Measurements from ENCODE around the gene PFAS. TPM values are rescaled to one million over a fixed set of nuclear protein-coding genes. Genes with fewer than 3 reads are reported as not detected.

The PFAS gene
- total and polyA plus RNA-seq, 2 experiments from 2014 or later: 96.1 to 168 TPM

DNA sequence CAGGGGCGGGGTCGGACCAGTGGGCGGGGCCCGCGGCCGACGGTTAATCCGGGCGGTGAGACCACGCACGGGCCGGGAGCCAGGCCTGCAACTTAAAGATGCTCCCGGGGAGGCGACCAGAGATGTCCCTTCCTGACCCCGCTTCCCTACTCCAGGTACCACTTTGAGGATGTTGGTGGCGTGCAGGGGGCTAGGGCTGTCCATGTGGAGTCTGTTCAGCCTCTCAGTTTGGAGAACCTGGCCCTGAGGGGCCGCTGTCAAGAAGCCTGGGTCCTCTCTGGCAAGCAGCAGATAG is 40.0 kb downstream of the PFAS start:
- no peaks in the 10 kb centered on the region for H3K9me3 Mint-ChIP-seq
- 0 out of 2 replicates have a peak, but pooled peaks cover 8% of the 10 kb centered on the region for H3K4me1 ChIP-seq (ENCODE audit: insufficient read depth)
- peaks cover 28% of the 10 kb centered on the region for H3K4me1 Mint-ChIP-seq
- peak overlapping the region; percentile 99 for H3K4me3 ChIP-seq
- H2AFZ ChIP-seq: peak overlapping the region; percentile 100; the same call in 1 of the 2 replicates
- no peaks in the 10 kb centered on the region for H3K9me2 ChIP-seq (ENCODE audit: insufficient read depth)
- ATAC-seq (peak; percentile 85), DNase-seq (ENCODE audit: low spot score) (peak; percentile 79)
- TF ChIP-seq POLR2AphosphoS5 (IDR thresholded peaks at IDR 0.05; ENCODE audit: low read depth): no peak
- no peak for TF ChIP-seq CREB1 (CRISPR knock-in tag; IDR thresholded peaks at IDR 0.05; ENCODE audit: low read depth)
- TF ChIP-seq EZH2phosphoT487 (IDR thresholded peaks at IDR 0.05; ENCODE audit: unreplicated experiment): no peak
- TF ChIP-seq, protein P1, sequence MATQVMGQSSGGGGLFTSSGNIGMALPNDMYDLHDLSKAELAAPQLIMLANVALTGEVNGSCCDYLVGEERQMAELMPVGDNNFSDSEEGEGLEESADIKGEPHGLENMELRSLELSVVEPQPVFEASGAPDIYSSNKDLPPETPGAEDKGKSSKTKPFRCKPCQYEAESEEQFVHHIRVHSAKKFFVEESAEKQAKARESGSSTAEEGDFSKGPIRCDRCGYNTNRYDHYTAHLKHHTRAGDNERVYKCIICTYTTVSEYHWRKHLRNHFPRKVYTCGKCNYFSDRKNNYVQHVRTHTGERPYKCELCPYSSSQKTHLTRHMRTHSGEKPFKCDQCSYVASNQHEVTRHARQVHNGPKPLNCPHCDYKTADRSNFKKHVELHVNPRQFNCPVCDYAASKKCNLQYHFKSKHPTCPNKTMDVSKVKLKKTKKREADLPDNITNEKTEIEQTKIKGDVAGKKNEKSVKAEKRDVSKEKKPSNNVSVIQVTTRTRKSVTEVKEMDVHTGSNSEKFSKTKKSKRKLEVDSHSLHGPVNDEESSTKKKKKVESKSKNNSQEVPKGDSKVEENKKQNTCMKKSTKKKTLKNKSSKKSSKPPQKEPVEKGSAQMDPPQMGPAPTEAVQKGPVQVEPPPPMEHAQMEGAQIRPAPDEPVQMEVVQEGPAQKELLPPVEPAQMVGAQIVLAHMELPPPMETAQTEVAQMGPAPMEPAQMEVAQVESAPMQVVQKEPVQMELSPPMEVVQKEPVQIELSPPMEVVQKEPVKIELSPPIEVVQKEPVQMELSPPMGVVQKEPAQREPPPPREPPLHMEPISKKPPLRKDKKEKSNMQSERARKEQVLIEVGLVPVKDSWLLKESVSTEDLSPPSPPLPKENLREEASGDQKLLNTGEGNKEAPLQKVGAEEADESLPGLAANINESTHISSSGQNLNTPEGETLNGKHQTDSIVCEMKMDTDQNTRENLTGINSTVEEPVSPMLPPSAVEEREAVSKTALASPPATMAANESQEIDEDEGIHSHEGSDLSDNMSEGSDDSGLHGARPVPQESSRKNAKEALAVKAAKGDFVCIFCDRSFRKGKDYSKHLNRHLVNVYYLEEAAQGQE (IDR thresholded peaks at IDR 0.05; ENCODE audit: unreplicated experiment): no peak
- TF ChIP-seq, protein P2, sequence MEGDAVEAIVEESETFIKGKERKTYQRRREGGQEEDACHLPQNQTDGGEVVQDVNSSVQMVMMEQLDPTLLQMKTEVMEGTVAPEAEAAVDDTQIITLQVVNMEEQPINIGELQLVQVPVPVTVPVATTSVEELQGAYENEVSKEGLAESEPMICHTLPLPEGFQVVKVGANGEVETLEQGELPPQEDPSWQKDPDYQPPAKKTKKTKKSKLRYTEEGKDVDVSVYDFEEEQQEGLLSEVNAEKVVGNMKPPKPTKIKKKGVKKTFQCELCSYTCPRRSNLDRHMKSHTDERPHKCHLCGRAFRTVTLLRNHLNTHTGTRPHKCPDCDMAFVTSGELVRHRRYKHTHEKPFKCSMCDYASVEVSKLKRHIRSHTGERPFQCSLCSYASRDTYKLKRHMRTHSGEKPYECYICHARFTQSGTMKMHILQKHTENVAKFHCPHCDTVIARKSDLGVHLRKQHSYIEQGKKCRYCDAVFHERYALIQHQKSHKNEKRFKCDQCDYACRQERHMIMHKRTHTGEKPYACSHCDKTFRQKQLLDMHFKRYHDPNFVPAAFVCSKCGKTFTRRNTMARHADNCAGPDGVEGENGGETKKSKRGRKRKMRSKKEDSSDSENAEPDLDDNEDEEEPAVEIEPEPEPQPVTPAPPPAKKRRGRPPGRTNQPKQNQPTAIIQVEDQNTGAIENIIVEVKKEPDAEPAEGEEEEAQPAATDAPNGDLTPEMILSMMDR (conservative IDR thresholded peaks at IDR 0.05; ENCODE audit: low read depth in 2 of 2): no peak
- TF ChIP-seq ZNF114 (CRISPR knock-in tag; IDR thresholded peaks at IDR 0.05): no peak
- no peak for TF ChIP-seq EZH2 (IDR thresholded peaks at IDR 0.05; ENCODE audit: low read depth, unreplicated experiment)
- TF ChIP-seq JUNB (IDR thresholded peaks at IDR 0.05; ENCODE audit: unreplicated experiment): no peak
- H3F3A ChIP-seq (replicated peaks; ENCODE audit: low read depth): 0 out of 2 replicates have a peak, but pooled peaks cover 7% of the 10 kb centered on the region
- 0 out of 2 replicates have a peak overlapping the region, but pooled peaks have one; percentile 87 for H3K27ac ChIP-seq (ENCODE audit: low read depth)
- H3K79me2 ChIP-seq (replicated peaks; ENCODE audit: insufficient read depth): no peaks in the 10 kb centered on the region
- H3K27me3 ChIP-seq (ENCODE audit: insufficient read depth): no peaks in the 10 kb centered on the region
- H3K36me3 Mint-ChIP-seq (ENCODE audit: low read depth): no peaks in the 10 kb centered on the region; the same call in 2 of the 3 replicates
- peaks cover 11% of the 10 kb centered on the region for H3K27me3 Mint-ChIP-seq (ENCODE audit: insufficient read depth, low read depth, poor library complexity)
- peak overlapping the region; percentile 96 for H3K4me2 ChIP-seq
- H3K27ac Mint-ChIP-seq: peak overlapping the region; percentile 95; the same call in 1 of the 2 replicates
- no peaks in the 10 kb centered on the region for H4K20me1 ChIP-seq (replicated peaks; ENCODE audit: insufficient read depth)
- peak overlapping the region; percentile 86 for H3K4me3 Mint-ChIP-seq
- H3K36me3 ChIP-seq (ENCODE audit: insufficient read depth): no peaks in the 10 kb centered on the region

DNA sequence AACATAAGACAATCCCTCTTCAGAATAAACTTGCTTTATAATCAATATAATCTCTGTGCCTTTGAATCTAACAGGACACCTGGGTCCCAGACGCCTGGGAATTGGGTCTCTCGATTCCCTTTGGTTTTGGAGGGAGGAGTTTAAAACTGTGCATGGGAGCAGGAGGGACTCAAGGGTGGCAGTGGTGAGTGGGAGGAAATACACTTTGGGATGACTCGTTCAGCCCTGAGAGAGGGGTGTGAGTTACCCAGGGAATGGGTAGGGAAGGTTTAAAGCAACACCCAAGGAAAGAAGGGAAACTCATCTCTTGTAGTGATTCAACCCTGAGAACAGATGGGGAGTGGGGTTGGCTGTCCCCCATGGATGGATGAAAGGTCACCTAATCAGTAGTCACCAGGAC is 41.0 kb downstream of the PFAS start:
- H4K20me1 ChIP-seq (replicated peaks; ENCODE audit: insufficient read depth): no peaks in the 10 kb centered on the region
- DNase-seq (ENCODE audit: low spot score) (no peak), ATAC-seq (no peak)
- Mint-ChIP-seq H3K36me3 (ENCODE audit: low read depth) (no peaks in the 10 kb centered on the region; the same call in 2 of the 3 replicates), H3K9me3 (no peaks in the 10 kb centered on the region), H3K27me3 (ENCODE audit: insufficient read depth, low read depth, poor library complexity) (peaks cover 18% of the 10 kb centered on the region), H3K27ac (no peak overlapping the region), H3K4me1 (peaks cover 33% of the 10 kb centered on the region), H3K4me3 (peak overlapping the region; percentile 86)
- no peak overlapping the region for H3K4me3 ChIP-seq
- H3K79me2 ChIP-seq (replicated peaks; ENCODE audit: insufficient read depth): no peaks in the 10 kb centered on the region
- peaks cover 12% of the 10 kb centered on the region; the same call in 1 of the 2 replicates for H3F3A ChIP-seq (replicated peaks; ENCODE audit: low read depth)
- H3K27me3 ChIP-seq (ENCODE audit: insufficient read depth): no peaks in the 10 kb centered on the region
- no peak overlapping the region for H3K4me2 ChIP-seq
- TF ChIP-seq ZNF114 (CRISPR knock-in tag; IDR thresholded peaks at IDR 0.05): no peak
- TF ChIP-seq, protein P2 (conservative IDR thresholded peaks at IDR 0.05; ENCODE audit: low read depth in 2 of 2): no peak
- TF ChIP-seq CREB1 (CRISPR knock-in tag; IDR thresholded peaks at IDR 0.05; ENCODE audit: low read depth): no peak
- TF ChIP-seq ZNF331 (CRISPR knock-in tag; IDR thresholded peaks at IDR 0.05; ENCODE audit: low read depth): no peak
- no peak for TF ChIP-seq NANOG (IDR thresholded peaks at IDR 0.05; ENCODE audit: borderline replicate concordance)
- H3K36me3 ChIP-seq (ENCODE audit: insufficient read depth): no peaks in the 10 kb centered on the region
- H2AFZ ChIP-seq: no peak overlapping the region
- no peaks in the 10 kb centered on the region for H3K9me2 ChIP-seq (ENCODE audit: insufficient read depth)
- H3K4me1 ChIP-seq (ENCODE audit: insufficient read depth): peaks cover 13% of the 10 kb centered on the region; the same call in 1 of the 2 replicates
- H3K27ac ChIP-seq (ENCODE audit: low read depth): no peak overlapping the region

Measured in GM23338 (cell line).